Left ventricle myocardium superior (tissue), 1 donor: Measurements from ENCODE around the gene IGF2R. TPM values are rescaled to one million over a fixed set of nuclear protein-coding genes. Genes with fewer than 3 reads are reported as not detected.
A peak's percentile ranks its signal among the peaks of the same experiment; 100 is the strongest.
"Not testable (repeated sequence)": the region's sequence is repeated elsewhere in the genome, so short reads cannot be mapped to it uniquely, and the experiment has no call there.

Source experiments
- ATAC-seq: fragments of 200-7000 bp; cut with Tn5 transposase; one replicate; pipeline ENCODE4 v1.9.1; 2020; ENCODE audit warnings: mild to moderate bottlenecking, moderate library complexity
- DNase-seq: peaks from one replicate; pipeline ENCODE4 v3.0.0-alpha.2; 2020
- intact Hi-C: fragments of 100-400 bp; cut with micrococcal nuclease; formaldehyde crosslinking; loops from one replicate; pipeline ENCODE4 v1.11.0; 2022
- total RNA-seq: library from RNA; stranded (reverse); fragmentation: NEBNext Ultra II Directional; extraction: Animal tissue kit (Norgen Biotek cat#: 25700); gene quantifications from one replicate; pipeline ENCODE4 v1.2.1, GENCODE V29; 2021
- donor health status: DM: no; HTN: yes; CAD: no; lungs with severe emphysema.

IGF2R gene
- total RNA-seq, 1 donor from 2014 or later = 68.4 TPM

DNA sequence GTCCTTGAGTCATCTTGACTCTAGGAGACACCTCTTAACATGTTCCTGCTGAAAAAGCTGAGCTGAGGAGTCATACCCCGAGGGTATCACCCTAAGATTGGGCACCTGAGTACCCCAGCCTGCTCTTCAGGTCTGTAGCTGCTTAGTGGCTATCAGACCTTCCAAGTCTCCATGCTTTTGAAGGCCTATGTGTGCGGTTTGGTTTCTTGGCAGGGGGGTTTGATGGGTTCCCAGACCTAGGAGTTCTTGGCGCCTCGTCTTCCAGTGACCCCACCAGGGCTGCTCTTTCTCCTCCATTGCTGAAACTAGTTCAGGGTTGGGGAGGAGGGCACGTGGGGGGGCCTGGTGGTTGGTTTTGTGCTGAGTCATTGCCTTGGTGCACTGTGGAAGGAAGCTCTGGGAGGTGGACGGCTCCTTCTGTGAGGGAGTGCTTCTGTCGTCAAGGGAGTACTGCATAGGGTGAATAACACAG lies 20.1 kb downstream of the IGF2R start:
- intact Hi-C loops = no loop called here
- peak; percentile 26 for ATAC-seq

DNA sequence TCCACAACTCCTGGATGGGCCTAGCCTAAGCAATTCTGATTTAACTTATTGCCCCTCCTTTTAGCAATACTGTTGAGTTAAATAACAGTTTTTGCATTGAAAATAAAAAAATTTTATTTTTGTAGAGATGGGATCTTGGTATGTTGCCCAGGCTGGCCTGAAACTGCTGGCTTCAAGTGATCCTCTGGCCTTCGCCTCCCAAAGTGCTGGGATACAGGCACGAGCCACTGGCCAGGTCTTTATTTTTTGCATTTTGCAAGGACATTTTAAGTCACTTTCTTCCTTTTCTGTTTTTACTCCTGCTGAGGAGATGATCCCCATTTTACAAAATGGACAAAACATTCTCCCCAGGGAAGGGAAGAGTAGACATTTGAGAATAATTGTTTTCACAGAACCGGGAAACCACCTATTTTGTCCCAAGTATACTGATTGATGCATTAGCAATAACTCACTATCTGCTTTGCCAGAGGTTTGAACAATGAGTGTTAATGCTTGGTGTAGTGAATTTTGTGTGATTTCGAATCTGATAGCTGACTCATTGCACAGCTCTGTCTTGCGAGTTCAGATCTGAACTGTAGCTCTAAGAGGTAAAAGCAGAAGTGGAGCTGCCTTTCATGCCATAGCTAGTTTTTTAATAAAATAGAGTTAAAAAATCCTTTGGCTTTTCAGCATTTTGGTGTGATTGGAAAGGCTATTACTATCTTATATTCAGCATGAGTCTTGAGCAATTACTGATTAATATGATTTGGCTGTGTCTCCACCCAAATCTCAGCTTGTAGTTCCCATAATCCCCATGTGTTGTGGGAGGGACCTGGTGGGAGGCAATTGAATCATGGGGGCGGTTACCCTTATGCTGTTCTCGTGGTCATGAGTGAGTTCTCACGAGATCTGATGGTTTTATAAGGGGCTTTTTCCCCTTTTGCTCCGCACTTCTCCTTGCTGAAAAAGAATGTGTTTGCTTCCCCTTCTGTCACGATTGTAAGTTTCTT lies 20.9 kb downstream of the IGF2R start:
- peak; percentile 28 for DNase-seq
- no peak for ATAC-seq
- intact Hi-C loops = no loop called here

More for the DNA sequence above, 20.1 kb downstream of the IGF2R start:
- no peak for DNase-seq

DNA sequence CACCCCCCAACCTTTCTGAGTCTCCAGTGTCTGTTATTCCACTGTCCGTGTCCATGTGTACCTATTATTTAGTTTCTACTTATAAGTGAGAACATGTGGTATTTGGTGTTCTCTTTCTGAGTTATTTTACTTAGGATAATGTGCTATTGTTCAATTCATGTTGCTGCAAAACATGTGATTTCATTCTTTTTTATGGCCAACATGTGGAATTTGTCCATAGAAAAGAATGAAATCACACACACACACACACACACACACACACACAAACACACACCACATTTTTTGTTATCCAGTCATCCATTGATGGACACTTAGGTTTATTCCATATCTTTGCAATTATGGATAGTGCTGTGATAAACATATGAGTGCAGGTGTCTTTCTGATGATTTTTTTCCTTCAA lies 23.5 kb downstream of the IGF2R start:
- ATAC-seq (no peak), DNase-seq (no peak)
- intact Hi-C loops = no loop called here

DNA sequence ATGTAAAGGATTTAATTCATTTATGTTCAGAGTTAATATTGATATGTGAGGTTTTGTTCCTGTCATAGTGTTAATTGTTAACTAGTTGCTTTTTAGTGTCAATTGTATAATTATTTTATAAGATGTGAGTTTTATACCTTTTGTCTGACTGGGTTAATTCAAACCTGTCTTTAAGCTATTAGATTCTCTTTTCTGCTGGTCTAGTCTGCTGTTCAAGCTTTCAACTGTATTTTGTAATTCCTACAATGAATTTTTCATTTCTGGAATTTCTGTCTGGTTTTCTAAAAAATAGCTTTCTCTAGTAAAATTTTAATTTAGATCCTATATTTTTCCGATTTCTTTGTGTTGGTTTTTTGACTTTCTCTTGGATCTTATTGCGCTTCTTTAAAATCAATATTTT lies 26.5 kb downstream of the IGF2R start:
- DNase-seq (no peak), ATAC-seq (no peak)
- intact Hi-C loops = no loop called here

DNA sequence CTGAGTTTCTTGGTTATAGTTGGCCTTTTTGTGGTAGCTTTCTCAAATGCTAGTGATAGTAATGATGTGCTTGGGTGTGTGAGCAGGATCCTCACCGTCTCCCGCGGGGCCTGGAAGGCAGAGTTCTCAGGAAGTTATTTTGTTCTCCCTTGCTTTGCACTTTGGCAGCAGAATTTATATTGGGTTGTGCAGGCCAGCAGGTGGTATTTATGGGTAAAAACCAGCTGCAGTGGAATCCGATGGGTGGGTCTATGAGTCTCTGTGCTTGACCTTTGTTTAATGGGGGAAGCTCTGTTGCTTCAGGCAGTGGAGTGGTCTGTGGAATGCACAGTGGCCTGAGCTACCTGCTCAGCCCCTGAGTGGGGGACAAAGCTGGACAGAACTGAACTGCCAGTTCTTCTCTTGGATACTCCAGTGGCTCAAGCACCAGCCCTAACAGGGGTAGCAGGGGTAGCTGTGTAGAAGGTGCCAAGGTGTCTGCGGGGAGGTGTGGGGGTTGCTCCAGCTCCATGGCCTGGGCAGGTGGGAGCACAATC lies 27.3 kb downstream of the IGF2R start:
- DNase-seq (no peak), ATAC-seq (no peak)
- intact Hi-C loops = no loop called here

DNA sequence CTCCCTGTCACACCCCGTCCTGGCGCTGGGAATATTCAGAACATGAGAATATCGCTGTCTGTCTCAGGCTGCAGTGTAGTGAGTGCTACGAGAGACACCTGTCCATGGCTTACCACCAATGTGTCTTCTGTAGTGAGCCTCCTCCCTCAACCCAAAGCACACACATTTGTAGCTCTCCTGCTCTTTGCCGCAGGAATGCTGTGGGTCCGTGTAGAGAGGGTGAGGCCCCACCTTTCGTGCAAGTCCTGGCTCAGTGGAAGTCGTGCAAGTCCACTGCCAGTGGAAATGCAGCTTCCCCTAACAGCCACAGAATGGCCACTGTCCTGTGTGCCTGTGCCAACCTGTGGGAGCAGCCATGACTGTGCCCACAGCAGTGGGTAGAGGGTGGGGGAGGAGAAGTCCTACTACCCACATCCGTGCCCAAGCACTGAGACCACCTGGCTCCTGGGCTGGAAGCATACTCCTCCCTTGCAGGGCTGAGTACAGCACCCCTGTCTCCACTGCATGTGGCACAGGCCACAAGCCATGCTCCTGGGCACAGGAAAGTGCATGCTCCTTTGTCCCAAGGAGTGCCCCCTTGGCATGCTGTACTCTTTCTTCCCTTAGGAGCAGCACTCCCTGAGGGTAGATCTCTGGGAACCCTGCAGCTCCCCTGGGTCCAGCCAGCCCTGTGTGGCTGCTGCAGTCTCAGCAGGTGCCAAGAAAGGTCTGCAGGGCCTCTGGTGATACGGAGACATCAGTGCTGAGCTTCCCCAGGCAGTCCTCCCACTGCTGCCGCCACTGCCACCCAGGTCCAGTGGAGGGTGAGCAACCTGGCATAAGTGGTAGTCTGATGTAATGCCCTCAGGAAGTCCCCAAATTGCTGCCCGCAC lies 28.0 kb downstream of the IGF2R start:
- ATAC-seq (no peak), DNase-seq (no peak)
- intact Hi-C loops = no loop called here

DNA sequence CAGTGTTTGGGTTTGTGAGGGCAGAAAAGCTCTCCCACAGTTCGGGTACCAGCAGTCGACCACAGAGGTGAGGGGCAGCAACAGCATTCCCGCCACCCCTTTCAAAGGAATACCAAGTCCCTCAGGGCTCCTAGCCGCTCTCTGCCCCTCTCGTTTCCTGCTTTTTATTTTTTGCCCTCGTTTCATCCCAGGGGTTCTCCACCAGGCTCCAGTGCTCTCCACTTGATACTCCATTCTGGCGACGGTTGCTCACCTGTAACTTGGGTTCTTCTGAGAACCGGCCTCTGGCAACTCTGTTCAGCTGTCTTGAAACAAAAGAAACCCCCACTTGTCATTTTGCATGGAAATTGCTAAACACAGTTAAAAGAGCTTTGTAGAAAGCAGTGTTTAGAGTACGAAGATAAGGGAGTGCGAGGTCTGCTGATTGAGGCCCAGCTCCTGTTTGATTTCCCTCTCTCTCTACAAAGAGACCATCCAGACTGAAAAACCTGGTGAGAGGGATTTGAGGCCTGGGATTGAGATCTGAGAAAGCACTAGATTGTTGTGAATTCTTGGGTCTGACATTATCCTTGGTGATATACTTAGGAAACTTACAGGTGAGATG lies 28.7 kb downstream of the IGF2R start:
- DNase-seq = no peak
- ATAC-seq = no peak
- intact Hi-C loops = no loop called here

DNA sequence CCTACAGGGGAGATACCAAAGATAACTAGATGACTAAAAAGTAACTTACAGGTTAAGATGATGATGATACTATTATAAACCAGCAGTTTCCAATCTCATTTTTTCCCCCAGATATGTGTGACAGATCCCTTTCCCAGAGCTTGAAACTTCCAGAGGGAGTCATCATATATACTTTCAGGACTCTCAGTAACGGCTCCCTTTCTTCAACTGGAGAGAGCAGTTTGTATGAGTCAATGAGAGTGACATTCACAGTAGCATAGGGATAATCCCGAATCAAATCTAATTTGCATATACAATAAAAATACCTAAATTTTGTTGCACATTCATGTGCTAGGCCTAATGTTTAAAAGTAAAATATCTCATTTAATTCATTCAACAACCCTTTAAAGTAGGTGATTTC lies 29.7 kb downstream of the IGF2R start:
- intact Hi-C loops = no loop called here
- DNase-seq (no peak), ATAC-seq (no peak)

DNA sequence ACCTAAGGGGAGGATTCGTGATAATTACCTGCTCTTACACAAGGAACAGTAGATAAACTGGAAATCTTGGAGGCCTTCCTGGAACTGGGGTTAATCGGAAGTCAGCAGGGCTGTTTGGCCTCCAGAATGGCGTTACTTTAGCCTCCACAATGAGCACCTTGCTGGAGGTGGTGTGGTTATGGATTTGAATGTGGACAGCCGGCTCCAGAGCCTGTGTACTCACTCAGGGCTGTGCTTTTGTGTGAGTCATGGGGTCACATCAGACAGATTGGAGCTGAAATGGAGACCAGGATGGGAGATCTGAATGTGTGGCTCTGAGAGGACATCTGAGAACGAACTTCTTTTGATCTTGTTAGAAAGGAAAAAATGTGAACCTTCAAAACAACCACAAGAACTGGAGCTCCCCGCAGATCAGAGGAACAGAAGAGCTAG lies 30.4 kb downstream of the IGF2R start:
- intact Hi-C loops = no loop called here
- DNase-seq = no peak
- ATAC-seq = no peak

DNA sequence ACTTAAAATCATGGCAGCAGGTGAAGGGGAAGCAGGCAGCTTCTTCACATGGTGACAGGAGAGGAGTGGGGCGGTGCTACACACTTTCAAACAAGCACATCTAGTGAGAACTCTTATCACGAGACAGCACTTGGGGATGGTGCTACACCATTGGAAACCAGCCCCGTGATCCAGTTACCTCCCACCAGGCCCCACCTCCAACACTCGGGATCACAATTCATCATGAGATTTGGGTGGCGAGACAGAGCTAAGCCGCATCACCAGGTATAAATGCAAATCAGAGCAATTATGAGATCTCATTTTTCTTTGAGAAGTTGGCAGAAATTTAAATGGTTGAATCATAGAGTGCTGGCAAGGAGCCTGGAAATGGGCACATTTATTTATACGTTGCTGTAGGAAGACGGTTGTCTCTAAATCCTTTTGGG lies 31.4 kb downstream of the IGF2R start:
- intact Hi-C loops = no loop called here
- no peak for ATAC-seq
- no peak for DNase-seq

DNA sequence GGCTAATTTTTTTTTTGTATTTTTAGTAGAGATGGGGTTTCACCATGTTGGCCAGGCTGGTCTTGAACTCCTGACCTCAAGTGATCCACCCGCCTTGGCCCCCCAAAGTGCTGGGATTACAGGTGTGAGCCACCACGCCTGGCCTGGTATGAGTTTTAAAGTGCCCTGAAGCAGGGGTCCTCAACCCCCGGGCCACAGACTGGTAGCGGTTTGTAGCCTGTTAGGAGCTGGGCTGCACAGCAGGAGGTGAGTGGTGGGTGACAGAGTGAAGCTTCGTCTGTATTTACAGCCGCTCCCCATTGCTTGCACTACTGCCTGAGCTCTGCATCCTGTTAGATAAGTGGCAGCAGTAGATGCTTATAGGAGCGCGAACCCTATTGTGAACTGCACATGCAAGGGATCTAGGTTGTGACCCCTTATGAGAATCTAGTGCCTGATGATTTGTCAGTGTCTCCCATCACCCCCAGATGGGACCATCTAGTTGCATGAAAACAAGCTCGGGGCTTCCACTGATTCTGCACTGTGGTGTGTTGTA lies 32.1 kb downstream of the IGF2R start:
- DNase-seq, intact Hi-C loops, ATAC-seq: not testable (repeated sequence)

DNA sequence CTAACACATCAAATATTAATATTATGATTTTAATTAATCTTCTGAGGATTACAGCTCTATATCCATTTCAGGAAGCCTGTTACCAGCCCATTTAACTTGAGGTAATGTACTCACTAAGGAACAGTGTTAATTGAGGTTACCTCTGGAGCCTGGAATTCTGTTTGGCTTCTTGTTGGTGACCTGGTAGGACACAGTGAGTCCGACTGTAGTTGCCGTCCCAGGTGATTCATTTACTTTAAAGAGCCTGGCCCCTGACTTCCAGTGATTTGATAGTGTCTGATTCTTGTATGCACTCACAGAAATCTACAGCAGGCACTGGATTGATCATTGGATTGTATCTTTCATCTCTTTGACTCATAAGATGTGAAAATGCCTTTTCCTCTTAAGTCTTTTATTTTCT lies 34.0 kb downstream of the IGF2R start:
- ATAC-seq = no peak

DNA sequence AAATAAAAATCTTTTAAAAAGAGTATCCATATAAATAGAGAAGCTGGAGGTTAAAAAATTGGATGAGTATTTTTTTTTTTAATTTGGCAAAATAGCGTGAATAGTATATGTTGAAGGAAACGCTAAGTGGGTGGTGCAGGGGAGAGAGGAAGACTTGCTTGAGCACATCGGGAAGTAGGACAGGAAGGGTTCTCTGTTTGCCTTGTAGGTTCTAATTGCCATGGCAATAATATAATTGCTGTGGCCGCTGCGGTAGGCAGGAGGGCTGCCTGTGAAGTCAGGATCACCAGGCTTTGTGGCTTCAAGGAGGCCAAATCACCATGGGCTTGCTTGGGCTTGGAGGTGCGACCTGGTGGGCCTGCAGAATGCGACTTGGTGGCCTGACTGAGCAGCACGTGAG lies 35.1 kb downstream of the IGF2R start:
- intact Hi-C loops = no loop called here
- ATAC-seq (no peak), DNase-seq (no peak)

More for the DNA sequence above, 34.0 kb downstream of the IGF2R start:
- intact Hi-C loops = no loop called here
- DNase-seq = no peak

DNA sequence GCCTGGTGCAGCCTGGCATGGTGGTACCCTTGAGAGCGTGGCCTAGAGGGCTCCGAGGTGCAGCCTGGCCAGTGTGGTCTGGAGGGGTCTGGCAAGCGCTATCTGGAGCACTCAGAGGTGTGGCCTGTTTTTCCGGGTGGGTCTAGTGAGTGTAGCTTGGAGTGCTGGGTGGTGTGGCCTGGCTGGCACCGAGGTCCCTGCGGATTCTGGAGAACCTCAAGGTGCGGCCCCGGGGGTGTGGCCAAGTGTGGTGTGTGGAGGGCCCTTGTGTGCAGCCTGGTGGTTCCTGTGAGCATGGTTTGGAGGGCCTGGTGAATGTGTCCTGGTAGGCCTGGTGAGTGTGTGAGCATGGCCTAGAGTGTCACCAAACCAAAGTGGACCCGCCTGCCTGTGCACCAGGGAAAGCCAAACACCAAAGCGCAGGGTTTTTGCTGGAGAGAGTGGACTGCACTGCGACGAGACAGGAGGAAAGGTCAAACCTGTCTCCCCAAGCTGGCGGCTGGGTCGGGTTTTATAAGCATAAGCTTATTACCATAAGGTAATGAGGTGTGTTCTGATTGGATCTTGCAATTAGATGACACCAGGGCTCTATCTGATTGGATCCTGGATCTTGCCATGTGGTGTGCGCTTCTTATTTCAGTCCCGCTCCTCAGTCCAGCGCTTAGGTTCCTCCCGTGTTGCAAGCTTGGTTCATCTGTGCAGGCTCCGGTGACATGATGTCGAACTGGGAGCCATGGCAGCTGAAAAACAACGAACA lies 35.7 kb downstream of the IGF2R start:
- ATAC-seq = no peak
- DNase-seq = no peak
- intact Hi-C loops = no loop called here

DNA sequence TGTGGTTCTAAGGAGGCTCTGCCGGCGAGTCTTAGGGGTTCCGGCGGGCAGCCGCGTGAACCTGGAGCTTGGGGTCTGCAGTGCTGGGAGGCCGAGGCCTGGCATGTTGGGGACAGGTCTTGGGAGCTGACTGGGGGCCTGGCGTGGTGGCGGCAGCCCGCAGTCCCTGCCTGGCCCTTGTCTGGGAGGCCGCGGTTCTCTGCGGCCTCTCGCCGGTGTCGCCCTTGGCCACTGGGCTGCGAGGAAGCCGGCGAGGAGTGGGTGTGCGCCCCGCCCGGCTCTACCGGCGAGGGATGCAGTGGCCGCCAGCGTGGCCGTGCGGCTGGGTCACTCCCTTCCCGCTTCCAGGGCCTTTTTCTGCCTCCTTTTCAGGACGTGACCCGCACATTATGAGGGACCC lies 36.3 kb downstream of the IGF2R start:
- no peak for DNase-seq
- ATAC-seq = no peak
- intact Hi-C loops = no loop called here

DNA sequence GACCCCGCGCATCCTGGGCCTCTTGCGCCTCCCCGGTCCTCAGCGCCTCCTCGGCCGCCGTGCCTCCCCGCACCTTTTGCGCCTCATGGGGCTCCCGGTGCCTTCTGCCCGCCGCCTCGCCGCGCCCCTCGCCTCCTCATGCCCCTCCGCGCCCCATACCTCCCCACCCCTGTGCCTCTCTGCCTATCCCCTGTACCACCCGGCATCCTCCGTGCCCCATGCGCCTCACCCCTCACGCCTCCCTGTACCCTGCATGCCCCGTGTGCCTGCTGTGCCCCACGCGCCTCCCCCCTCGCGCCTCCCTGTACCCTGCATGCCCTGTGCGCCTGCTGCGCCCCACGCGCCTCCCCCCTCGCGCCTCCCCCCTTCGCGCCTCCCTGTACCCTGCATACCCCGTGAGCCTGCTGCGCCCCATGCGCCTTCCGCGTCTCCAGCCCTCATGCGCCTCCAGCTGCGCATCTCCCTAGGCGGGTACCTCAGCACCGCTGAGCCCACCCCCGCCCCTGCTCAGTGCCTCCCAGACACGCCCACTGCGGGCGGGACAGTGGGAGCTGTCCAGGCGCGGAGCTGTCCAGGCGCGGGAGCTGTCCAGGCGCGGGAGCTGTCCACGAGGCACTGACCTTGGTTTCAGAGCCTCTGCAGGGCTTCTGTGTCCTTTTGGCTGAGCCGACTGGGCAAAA lies 37.1 kb downstream of the IGF2R start:
- DNase-seq = peak; percentile 74
- intact Hi-C loops = no loop called here
- peak; percentile 87 for ATAC-seq

DNA sequence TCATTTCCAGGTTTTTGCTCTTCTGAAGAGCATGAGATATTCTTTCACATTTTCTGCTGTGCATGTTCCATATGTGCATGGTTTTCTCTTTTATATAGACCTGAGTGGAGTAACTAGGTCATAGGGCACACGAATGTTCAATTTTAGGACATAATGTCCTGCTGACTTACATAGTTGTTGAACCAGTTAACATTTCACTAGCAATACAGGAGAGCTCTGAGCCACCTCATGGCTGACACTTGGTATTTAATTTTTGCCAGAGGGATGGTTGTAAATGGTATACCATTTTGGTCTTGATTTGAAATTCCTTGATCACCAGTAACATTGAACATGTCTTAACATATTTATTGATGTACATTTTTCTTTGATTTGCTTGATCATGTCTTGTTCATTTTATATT lies 38.3 kb downstream of the IGF2R start:
- intact Hi-C loops = no loop called here
- ATAC-seq (no peak), DNase-seq (no peak)

DNA sequence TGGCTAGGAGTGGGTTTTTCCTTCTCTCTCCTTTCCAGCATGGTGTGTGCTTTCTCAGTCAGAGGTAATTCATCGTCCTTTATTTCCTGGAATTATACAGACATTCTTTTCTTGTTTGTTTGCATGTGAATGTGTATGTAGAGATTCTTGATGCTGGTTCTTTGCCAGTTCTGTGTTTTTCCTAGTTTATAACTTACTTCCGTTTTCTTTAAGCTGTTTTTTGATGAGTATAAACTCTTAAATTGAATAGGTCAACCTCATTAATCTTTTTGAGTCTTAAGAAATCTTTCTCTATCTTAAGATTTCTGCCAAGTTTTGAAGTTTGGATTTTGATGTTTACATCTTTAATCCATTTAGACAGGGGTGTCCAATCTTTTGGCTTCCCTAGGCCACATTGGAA lies 38.7 kb downstream of the IGF2R start:
- no peak for DNase-seq
- ATAC-seq = no peak
- intact Hi-C loops = no loop called here
